ENCODE results near the gene RSRC1.

GRCh38 chr3:158568784-158569183 is 458.9 kb downstream of the RSRC1 start:
- no peak for TF ChIP-seq CTCF (IDR thresholded peaks at IDR 0.05)
- no peak for TF ChIP-seq POLR2A (IDR thresholded peaks at IDR 0.05)
